ENCODE results near the gene MPRIP. TPM values are rescaled to one million over a fixed set of nuclear protein-coding genes. Genes with fewer than 3 reads are reported as not detected.

Gene MPRIP
- total and polyA plus RNA-seq, 2 donors (not counting 3 experiments of a cell fraction or from before 2014, with no cell fraction given): 94.6 to 246 TPM

DNA sequence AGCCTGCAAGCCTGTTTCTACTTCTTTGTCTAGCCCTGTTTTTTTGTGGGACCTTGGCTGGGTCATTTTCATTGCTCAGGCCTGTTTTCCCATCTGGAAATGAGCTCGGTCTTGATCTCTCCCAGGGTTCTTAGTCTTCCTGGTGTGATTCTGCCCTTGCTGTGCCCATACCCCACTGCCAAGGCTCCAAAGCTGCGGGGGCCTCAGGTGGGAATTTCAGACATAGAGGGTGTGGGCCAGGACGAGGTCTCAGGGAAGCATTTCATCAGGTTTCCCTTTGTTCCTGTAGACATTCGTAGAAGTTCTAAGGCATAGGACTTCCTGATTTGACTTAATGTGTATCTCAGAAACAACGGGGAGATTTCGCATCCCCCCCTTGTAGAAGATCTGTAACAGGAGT is 5.8 kb downstream of the MPRIP start:
- H4K20me1 ChIP-seq (replicated peaks; ENCODE audit: control insufficient read depth, extremely low read depth, insufficient read depth, low read length): peaks cover 9% of the 10 kb centered on the region
- H3K9ac ChIP-seq (replicated peaks; ENCODE audit: extremely low read depth, insufficient read depth, low read length): no peak overlapping the region
- FAIRE-seq (no peak), DNase-seq (ENCODE audit: low read depth, low spot score) (no peak)
- no peaks in the 10 kb centered on the region for H3K9me1 ChIP-seq (replicated peaks; ENCODE audit: control insufficient read depth, extremely low read depth, insufficient read depth, low read length)
- no peak overlapping the region for H3K4me2 ChIP-seq (ENCODE audit: insufficient read depth, low read length)
- POLR2A ChIA-PET: no interaction called here
- TF ChIP-seq JUN (IDR thresholded peaks at IDR 0.05; ENCODE audit: borderline replicate concordance, insufficient read depth, insufficient read length, low read depth) (no peak), FOS (IDR thresholded peaks at IDR 0.05; ENCODE audit: borderline replicate concordance, insufficient read depth, low read length) (no peak), GATA2 (IDR thresholded peaks at IDR 0.05; ENCODE audit: insufficient read depth, insufficient read length, low read depth, low read length) (no peak)
- no peak overlapping the region for H3K27ac ChIP-seq (ENCODE audit: insufficient read depth, low read depth, low read length)
- dilution Hi-C loops (cut with MboI; ENCODE audit: extremely low pct_ligation_motif_present, low sequenced_read_pairs) (no loop called here), intact Hi-C loops (cut with micrococcal nuclease) (no loop called here)
- no peak overlapping the region for H2AFZ ChIP-seq (ENCODE audit: low read depth, low read length)
- no peak overlapping the region for H3K4me3 ChIP-seq (replicated peaks in 1 of 3; ENCODE audit: insufficient read depth in 1 of 3, low read depth in 1 of 3, low read length in 3 of 3)
- H3K36me3 ChIP-seq (ENCODE audit: control insufficient read depth in 2 of 2, extremely low read depth in 1 of 2, insufficient read depth in 2 of 2, low read length in 2 of 2): no peaks in the 10 kb centered on the region
- H3K9me3 ChIP-seq (replicated peaks; ENCODE audit: control insufficient read depth, insufficient read depth, low read length): no peaks in the 10 kb centered on the region
- no TSS peak for BruUV-seq (replicated peaks)
- peaks cover 38% of the 10 kb centered on the region for H3K4me1 ChIP-seq (ENCODE audit: control insufficient read depth, extremely low read depth, insufficient read depth, low read length)
- CTCF ChIA-PET: no interaction called here
- no peaks in the 10 kb centered on the region for H3K27me3 ChIP-seq (ENCODE audit: control insufficient read depth in 2 of 2, insufficient read depth in 2 of 2, low read length in 2 of 2)
- H3K79me2 ChIP-seq (ENCODE audit: control insufficient read depth, insufficient read depth, low read length): peaks cover 98% of the 10 kb centered on the region

DNA sequence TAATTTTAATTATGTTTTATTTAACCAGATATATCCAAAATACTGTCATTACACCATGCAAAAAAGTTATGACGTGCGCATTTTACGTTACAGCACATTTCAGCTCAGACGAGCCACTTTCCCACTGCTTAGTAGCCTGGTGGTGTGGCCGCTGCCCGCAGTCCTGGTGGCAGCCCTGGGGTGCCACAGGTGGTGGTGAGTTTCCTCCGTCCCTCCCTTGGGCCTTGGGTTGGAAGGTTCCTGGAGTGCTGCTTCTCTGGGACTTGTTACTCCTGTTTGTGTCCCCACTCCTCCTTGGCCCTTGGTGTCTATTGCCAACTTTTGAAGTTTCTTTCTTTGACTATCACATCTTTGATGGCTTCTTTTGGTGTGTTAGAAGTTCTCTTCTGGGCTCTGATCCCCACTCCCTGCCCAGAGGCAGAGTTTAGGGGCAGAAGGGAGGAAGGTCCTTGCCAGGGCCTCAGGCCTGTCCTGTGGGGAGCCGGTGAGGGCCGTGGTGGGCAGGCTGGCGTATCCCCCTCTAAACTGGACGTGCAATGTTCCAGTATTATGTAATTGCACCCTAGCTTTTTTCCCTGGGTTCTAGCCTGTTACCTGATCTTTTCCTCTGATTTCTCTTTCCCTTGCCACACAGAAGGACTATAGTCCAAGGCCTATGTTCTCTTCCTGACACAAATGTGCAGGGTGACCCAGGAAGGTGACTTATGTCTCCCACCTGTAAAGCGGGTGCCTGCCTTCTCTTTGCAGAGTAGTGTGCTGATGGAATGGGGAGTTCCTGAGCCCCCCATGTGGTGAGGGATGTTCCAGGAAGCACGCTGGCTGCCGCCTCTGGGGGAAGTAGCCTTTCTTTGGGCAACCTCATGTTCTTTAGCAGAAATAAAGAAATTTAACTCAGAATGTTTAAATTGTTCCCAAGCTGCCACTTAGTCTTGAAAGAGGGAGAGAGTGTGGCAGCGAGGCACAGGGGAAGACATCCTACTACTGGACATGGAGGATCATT is 8.4 kb downstream of the MPRIP start:
- H3K4me3 ChIP-seq (replicated peaks in 1 of 3; ENCODE audit: insufficient read depth in 1 of 3, low read depth in 1 of 3, low read length in 3 of 3): no peak overlapping the region
- TF ChIP-seq, protein P1, sequence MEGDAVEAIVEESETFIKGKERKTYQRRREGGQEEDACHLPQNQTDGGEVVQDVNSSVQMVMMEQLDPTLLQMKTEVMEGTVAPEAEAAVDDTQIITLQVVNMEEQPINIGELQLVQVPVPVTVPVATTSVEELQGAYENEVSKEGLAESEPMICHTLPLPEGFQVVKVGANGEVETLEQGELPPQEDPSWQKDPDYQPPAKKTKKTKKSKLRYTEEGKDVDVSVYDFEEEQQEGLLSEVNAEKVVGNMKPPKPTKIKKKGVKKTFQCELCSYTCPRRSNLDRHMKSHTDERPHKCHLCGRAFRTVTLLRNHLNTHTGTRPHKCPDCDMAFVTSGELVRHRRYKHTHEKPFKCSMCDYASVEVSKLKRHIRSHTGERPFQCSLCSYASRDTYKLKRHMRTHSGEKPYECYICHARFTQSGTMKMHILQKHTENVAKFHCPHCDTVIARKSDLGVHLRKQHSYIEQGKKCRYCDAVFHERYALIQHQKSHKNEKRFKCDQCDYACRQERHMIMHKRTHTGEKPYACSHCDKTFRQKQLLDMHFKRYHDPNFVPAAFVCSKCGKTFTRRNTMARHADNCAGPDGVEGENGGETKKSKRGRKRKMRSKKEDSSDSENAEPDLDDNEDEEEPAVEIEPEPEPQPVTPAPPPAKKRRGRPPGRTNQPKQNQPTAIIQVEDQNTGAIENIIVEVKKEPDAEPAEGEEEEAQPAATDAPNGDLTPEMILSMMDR (IDR thresholded peaks at IDR 0.05; ENCODE audit: extremely low read depth in 1 of 2, insufficient read depth in 1 of 2, low read depth in 1 of 2, low read length in 2 of 2): no peak
- TF ChIP-seq, protein P2, sequence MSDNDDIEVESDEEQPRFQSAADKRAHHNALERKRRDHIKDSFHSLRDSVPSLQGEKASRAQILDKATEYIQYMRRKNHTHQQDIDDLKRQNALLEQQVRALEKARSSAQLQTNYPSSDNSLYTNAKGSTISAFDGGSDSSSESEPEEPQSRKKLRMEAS (IDR thresholded peaks at IDR 0.05; ENCODE audit: insufficient read depth, insufficient read length): no peak
- TF ChIP-seq EZH2 (IDR thresholded peaks at IDR 0.05; ENCODE audit: borderline replicate concordance, low read depth, low read length, severe bottlenecking) (no peak), GATA2 (IDR thresholded peaks at IDR 0.05; ENCODE audit: insufficient read depth, insufficient read length, low read depth, low read length) (no peak), MYC (IDR thresholded peaks at IDR 0.05; ENCODE audit: low read depth, low read length) (no peak), FOS (IDR thresholded peaks at IDR 0.05; ENCODE audit: borderline replicate concordance, insufficient read depth, low read length) (no peak), JUN (IDR thresholded peaks at IDR 0.05; ENCODE audit: borderline replicate concordance, insufficient read depth, insufficient read length, low read depth) (no peak)
- H3K36me3 ChIP-seq (ENCODE audit: control insufficient read depth in 2 of 2, extremely low read depth in 1 of 2, insufficient read depth in 2 of 2, low read length in 2 of 2): no peaks in the 10 kb centered on the region
- intact Hi-C loops (cut with micrococcal nuclease): no loop called here
- peaks cover 17% of the 10 kb centered on the region for H3K4me1 ChIP-seq (ENCODE audit: control insufficient read depth, extremely low read depth, insufficient read depth, low read length)
- ChIA-PET CTCF (interaction anchor here (2.1 kb wide), 1 partner anchor 14 kb away, joined by 4 read pairs; no protein-coding TSS in a partner anchor), POLR2A (no interaction called here)
- no peaks in the 10 kb centered on the region for H3K27me3 ChIP-seq (ENCODE audit: control insufficient read depth in 2 of 2, insufficient read depth in 2 of 2, low read length in 2 of 2)
- no peak overlapping the region for H3K27ac ChIP-seq (ENCODE audit: insufficient read depth, low read depth, low read length)
- H3K4me2 ChIP-seq (ENCODE audit: insufficient read depth, low read length): no peak overlapping the region
- no peaks in the 10 kb centered on the region for H3K9me1 ChIP-seq (replicated peaks; ENCODE audit: control insufficient read depth, extremely low read depth, insufficient read depth, low read length)
- dilution Hi-C loops (cut with MboI; ENCODE audit: extremely low pct_ligation_motif_present, low sequenced_read_pairs): no loop called here
- H3K9ac ChIP-seq (replicated peaks; ENCODE audit: extremely low read depth, insufficient read depth, low read length): no peak overlapping the region
- no TSS peak for BruUV-seq (replicated peaks)
- no peaks in the 10 kb centered on the region for H3K9me3 ChIP-seq (replicated peaks; ENCODE audit: control insufficient read depth, insufficient read depth, low read length)
- DNase-seq (ENCODE audit: low read depth, low spot score): no peak
- H4K20me1 ChIP-seq (replicated peaks; ENCODE audit: control insufficient read depth, extremely low read depth, insufficient read depth, low read length): peaks cover 12% of the 10 kb centered on the region
- peaks cover 98% of the 10 kb centered on the region for H3K79me2 ChIP-seq (ENCODE audit: control insufficient read depth, insufficient read depth, low read length)
- no peak overlapping the region for H2AFZ ChIP-seq (ENCODE audit: low read depth, low read length)
- no peak for FAIRE-seq

Data from endothelial cell of umbilical vein (primary cell).